Measurements from ENCODE around the gene CEP112. TPM values are rescaled to one million over a fixed set of nuclear protein-coding genes. Genes with fewer than 3 reads are reported as not detected.

Gene CEP112
- total and polyA plus RNA-seq, 2 of the 4 experiments (the other 2 are of a cell fraction), result 2.5 to 5.6 TPM

DNA sequence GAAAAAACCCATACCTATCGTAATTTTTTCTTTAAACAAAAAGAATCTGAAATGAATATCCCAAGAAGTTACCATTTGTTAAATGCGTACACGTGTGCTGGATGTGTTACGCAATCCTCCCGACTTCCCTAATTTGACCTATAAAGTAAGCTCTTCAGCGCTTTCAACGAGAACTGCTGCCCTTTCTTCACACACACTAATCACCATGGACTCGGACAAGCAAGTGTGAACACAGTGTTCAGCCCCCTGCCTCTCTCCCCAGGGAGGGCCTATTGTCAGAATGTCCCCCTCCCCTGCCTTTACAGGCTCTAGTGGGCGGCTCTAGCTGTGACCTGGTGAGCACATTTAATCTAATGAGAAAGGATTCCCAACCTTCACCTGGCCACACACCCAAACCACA lies 216.1 kb downstream of the CEP112 start:
- WGBS, 2 experiments (ENCODE audit: extremely low coverage in 2 of 2, insufficient read length in 1 of 2), result 88% methylated on average over 5 of the region's 9 CpGs; no CpG with 5 or more reads in 1 of the 2 experiments
- ATAC-seq (ENCODE audit: low read depth) (no peak), DNase-seq (no peak)
- Histone ChIP-seq H3K14ac (replicated peaks; ENCODE audit: low read depth, low read length) (no peak overlapping the region), H4K20me1 (ENCODE audit: insufficient read depth, low read length) (no peaks in the 10 kb centered on the region), H3K27ac (ENCODE audit: insufficient read depth, low read length) (no peak overlapping the region), H2AFZ (replicated peaks; ENCODE audit: low read length, poor library complexity) (no peak overlapping the region), H3K4ac (ENCODE audit: low read depth, low read length) (no peak overlapping the region), H2AK5ac (ENCODE audit: low read depth, low read length) (no peak overlapping the region), H2AK9ac (replicated peaks; ENCODE audit: low read depth, low read length, poor library complexity) (no peak overlapping the region), H2BK5ac (ENCODE audit: low read depth, low read length, poor library complexity, severe bottlenecking) (no peak overlapping the region), H3K56ac (ENCODE audit: extremely low read depth, insufficient read depth, low read length) (no peak overlapping the region), H3K79me1 (ENCODE audit: low read depth in 1 of 2, low read length in 2 of 2) (no peaks in the 10 kb centered on the region), H3K4me2 (ENCODE audit: low read depth, low read length) (no peak overlapping the region), H4K91ac (ENCODE audit: insufficient read depth, low read depth, low read length) (no peak overlapping the region), H3K9ac (ENCODE audit: low read depth, low read length) (no peak overlapping the region), H3K36me3 (ENCODE audit: control insufficient read depth, insufficient read depth, low read length) (no peaks in the 10 kb centered on the region), H2BK120ac (ENCODE audit: low read depth, low read length) (no peak overlapping the region), H3K9me3 (ENCODE audit: control insufficient read depth, insufficient read depth, low read length) (no peaks in the 10 kb centered on the region), H3K23ac (ENCODE audit: low read depth, low read length) (no peak overlapping the region), H4K8ac (ENCODE audit: low read depth in 2 of 2, low read length in 2 of 2) (no peak overlapping the region), H2BK20ac (ENCODE audit: low read depth, low read length) (no peak overlapping the region), H3K9me1 (ENCODE audit: insufficient read depth, low read length) (no peaks in the 10 kb centered on the region), H3K27me3 (ENCODE audit: control insufficient read depth, insufficient read depth, low read length) (no peaks in the 10 kb centered on the region), H3K4me1 (ENCODE audit: control insufficient read depth, insufficient read depth, low read length) (no peaks in the 10 kb centered on the region), H3K18ac (ENCODE audit: low read depth, low read length) (no peak overlapping the region), H2BK15ac (ENCODE audit: low read depth, low read length) (no peak overlapping the region), H4K5ac (ENCODE audit: low read depth, low read length) (no peak overlapping the region), H3K4me3 (ENCODE audit: insufficient read depth, low read depth, low read length) (no peak overlapping the region)
- TF ChIP-seq MAZ (IDR thresholded peaks at IDR 0.05; ENCODE audit: borderline replicate concordance, low read depth, low read length), result no peak
- TF ChIP-seq CEBPB (IDR thresholded peaks at IDR 0.05; ENCODE audit: low read depth, low read length), result peak; percentile 92
- intact Hi-C loops (cut with micrococcal nuclease), result no loop called here
- dilution Hi-C loops (cut with HindIII; ENCODE audit: low sequenced_read_pairs, unreplicated experiment), result no loop called here
- BruUV-seq (replicated peaks), result no TSS peak
- ChIA-PET POLR2A (ENCODE audit: unreplicated experiment) (no interaction called here), CTCF (no interaction called here)
- in situ Hi-C loops (cut with MboI; ENCODE audit: low sequenced_read_pairs), result no loop called here

Measured in IMR-90 (cell line).